ENCODE results near the gene NFIA. TPM values are rescaled to one million over a fixed set of nuclear protein-coding genes. Genes with fewer than 3 reads are reported as not detected.

The NFIA gene
- total RNA-seq, 1 donor from 2014 or later, result 49.4 TPM

DNA sequence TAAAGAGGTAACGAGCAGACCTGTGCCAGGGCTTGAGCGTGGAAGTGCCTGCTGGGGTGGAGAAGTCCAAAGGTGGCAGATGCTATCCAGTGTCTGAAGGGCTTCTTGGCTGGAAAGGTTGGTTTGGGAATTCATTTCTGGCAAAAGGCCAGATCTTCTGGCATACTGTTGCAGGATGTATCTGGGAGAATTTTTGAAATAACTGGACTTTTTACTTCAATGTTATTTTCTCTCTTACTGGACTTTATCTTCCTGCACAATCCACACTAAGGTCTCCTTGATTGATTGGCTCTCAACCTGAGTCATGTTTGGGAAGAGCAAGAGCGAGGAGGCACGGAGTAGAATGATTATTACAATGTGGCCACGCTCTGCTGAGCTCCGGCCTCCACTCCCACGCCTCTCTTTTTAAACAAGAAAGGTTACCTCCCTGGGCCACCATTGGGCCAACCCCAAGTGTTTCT, 364.2 kb downstream of the NFIA start:
- H3K27me3 Mint-ChIP-seq, result no peaks in the 10 kb centered on the region
- DNase-seq (ENCODE audit: extremely low spot score, unreplicated experiment), result no peak
- peak overlapping the region; percentile 54 for H3K27ac Mint-ChIP-seq

GRCh38 chr1:61447106-61447967, 365.0 kb downstream of the NFIA start:
- no peaks in the 10 kb centered on the region for H3K27me3 Mint-ChIP-seq
- H3K36me3 Mint-ChIP-seq, result no peaks in the 10 kb centered on the region
- no peaks in the 10 kb centered on the region for H3K9me3 Mint-ChIP-seq
- peak overlapping the region; percentile 54 for H3K27ac Mint-ChIP-seq
- TF ChIP-seq, protein P1, sequence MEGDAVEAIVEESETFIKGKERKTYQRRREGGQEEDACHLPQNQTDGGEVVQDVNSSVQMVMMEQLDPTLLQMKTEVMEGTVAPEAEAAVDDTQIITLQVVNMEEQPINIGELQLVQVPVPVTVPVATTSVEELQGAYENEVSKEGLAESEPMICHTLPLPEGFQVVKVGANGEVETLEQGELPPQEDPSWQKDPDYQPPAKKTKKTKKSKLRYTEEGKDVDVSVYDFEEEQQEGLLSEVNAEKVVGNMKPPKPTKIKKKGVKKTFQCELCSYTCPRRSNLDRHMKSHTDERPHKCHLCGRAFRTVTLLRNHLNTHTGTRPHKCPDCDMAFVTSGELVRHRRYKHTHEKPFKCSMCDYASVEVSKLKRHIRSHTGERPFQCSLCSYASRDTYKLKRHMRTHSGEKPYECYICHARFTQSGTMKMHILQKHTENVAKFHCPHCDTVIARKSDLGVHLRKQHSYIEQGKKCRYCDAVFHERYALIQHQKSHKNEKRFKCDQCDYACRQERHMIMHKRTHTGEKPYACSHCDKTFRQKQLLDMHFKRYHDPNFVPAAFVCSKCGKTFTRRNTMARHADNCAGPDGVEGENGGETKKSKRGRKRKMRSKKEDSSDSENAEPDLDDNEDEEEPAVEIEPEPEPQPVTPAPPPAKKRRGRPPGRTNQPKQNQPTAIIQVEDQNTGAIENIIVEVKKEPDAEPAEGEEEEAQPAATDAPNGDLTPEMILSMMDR (conservative IDR thresholded peaks at IDR 0.05), result no peak
- peaks cover 83% of the 10 kb centered on the region for H3K4me1 Mint-ChIP-seq (ENCODE audit: unreplicated experiment)
- DNase-seq (ENCODE audit: extremely low spot score, unreplicated experiment), result no peak
- peak overlapping the region; percentile 40 for H3K4me3 Mint-ChIP-seq

More for the DNA sequence above, 364.2 kb downstream of the NFIA start:
- no peaks in the 10 kb centered on the region for H3K9me3 Mint-ChIP-seq
- H3K4me3 Mint-ChIP-seq, result no peak overlapping the region
- peaks cover 83% of the 10 kb centered on the region for H3K4me1 Mint-ChIP-seq (ENCODE audit: unreplicated experiment)
- H3K36me3 Mint-ChIP-seq, result no peaks in the 10 kb centered on the region
- TF ChIP-seq, protein P1 (conservative IDR thresholded peaks at IDR 0.05), result no peak

DNA sequence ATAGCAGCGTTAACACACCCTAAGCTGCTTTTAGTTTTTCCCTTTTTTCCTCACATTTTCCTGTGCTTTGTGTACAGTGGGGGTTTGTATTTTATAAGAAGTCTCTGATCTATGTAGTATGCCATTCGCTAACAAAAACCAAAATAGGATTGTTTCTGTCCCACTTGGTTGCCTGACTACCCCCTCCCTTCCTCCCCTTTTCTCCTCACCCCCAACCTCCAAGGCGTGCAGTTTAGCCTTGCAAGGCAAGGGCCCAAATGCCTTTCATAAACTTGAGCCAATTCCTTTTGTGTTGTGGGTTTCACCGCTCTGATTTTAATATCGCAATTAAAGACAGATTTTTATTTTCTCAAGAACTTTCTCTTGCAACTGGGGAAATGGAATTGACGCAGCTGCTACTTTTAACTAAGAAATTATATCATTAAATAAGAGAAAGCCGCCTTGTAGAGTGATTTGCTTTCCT, 365.6 kb downstream of the NFIA start:
- Mint-ChIP-seq H3K27me3 (peaks cover 1% of the 10 kb centered on the region), H3K4me3 (peak overlapping the region; percentile 27), H3K36me3 (no peaks in the 10 kb centered on the region), H3K27ac (peak overlapping the region; percentile 39), H3K9me3 (no peaks in the 10 kb centered on the region), H3K4me1 (ENCODE audit: unreplicated experiment) (peaks cover 82% of the 10 kb centered on the region)
- TF ChIP-seq, protein P1 (conservative IDR thresholded peaks at IDR 0.05), result no peak
- no peak for DNase-seq (ENCODE audit: extremely low spot score, unreplicated experiment)

GRCh38 chr1:61448914-61449313, 366.6 kb downstream of the NFIA start:
- H3K9me3 Mint-ChIP-seq, result no peaks in the 10 kb centered on the region
- H3K4me1 Mint-ChIP-seq (ENCODE audit: unreplicated experiment), result peaks cover 82% of the 10 kb centered on the region
- DNase-seq (ENCODE audit: extremely low spot score, unreplicated experiment), result no peak
- peaks cover 3% of the 10 kb centered on the region for H3K27me3 Mint-ChIP-seq
- H3K4me3 Mint-ChIP-seq, result no peak overlapping the region
- H3K27ac Mint-ChIP-seq, result peak overlapping the region; percentile 13
- TF ChIP-seq, protein P1 (conservative IDR thresholded peaks at IDR 0.05), result no peak
- no peaks in the 10 kb centered on the region for H3K36me3 Mint-ChIP-seq

- no peak for DNase-seq (ENCODE audit: extremely low spot score, unreplicated experiment)
- no peak overlapping the region for H3K4me3 Mint-ChIP-seq
- peaks cover 82% of the 10 kb centered on the region for H3K4me1 Mint-ChIP-seq (ENCODE audit: unreplicated experiment)
- H3K27me3 Mint-ChIP-seq, result peaks cover 3% of the 10 kb centered on the region
- no peaks in the 10 kb centered on the region for H3K36me3 Mint-ChIP-seq
- TF ChIP-seq, protein P1 (conservative IDR thresholded peaks at IDR 0.05), result no peak
- peak overlapping the region; percentile 45 for H3K27ac Mint-ChIP-seq
- H3K9me3 Mint-ChIP-seq, result no peaks in the 10 kb centered on the region
These were observed 367.0 kb downstream of the NFIA start for GRCh38 chr1:61449410-61449809.

All from type B pancreatic cell (in vitro differentiated cells).